OCI-LY7 (cell line): ENCODE measurements around the gene PRKCA. TPM values are rescaled to one million over a fixed set of nuclear protein-coding genes. Genes with fewer than 3 reads are reported as not detected.

Source experiments
- BruUV-seq: library from RNA; stranded (reverse); fragments of 400-500 nt; replicated peaks from 2 replicates; lab custom pipeline; 2021; lab: Mats Ljungman, UMichigan
- CTCF ChIA-PET: fragments of 300-600 bp; sonication (Branson Sonifier 250); formaldehyde crosslinking; loops from one replicate; lab custom pipeline; 2022; ENCODE audit warnings: antibody characterized with exemption; ENCODE audit not compliant: unreplicated experiment; lab: Charles Lee
- POLR2A ChIA-PET: fragments of 300-600 bp; sonication (Branson Sonifier 250); formaldehyde crosslinking; loops from one replicate; lab custom pipeline; 2022; ENCODE audit warnings: antibody characterized with exemption; lab: Charles Lee
- DNase-seq: peaks from one replicate; pipeline ENCODE4 v3.0.0-alpha.2; 2015; ENCODE audit warnings: low spot score
- H2AFZ ChIP-seq: fragments of 200-600 bp; sonication (generic), shearing (Covaris generic); 2 replicates; pipeline ENCODE4 v1.6.1; 2014; ENCODE audit warnings: mild to moderate bottlenecking, antibody characterized with exemption, low read length, moderate library complexity
- H3K27ac ChIP-seq: fragments of 200-600 bp; sonication (generic); 2 replicates; pipeline ENCODE4 v1.5.1; 2014; ENCODE audit warnings: mixed run types, low read depth, mild to moderate bottlenecking, moderate library complexity, low read length, inconsistent platforms; ENCODE audit not compliant: poor library complexity, severe bottlenecking
- H3K36me3 ChIP-seq: fragments of 200-600 bp; sonication (generic); 2 replicates; pipeline ENCODE4 v1.6.1; 2014; ENCODE audit warnings: mild to moderate bottlenecking, antibody characterized with exemption, low read length, moderate library complexity, mixed read lengths; ENCODE audit not compliant: insufficient read depth
- H3K4me1 ChIP-seq: fragments of 200-600 bp; sonication (generic); 2 replicates; pipeline ENCODE4 v1.5.1; 2014; ENCODE audit warnings: mild to moderate bottlenecking, low read length; ENCODE audit not compliant: insufficient read depth, poor library complexity, severe bottlenecking
- H3K4me2 ChIP-seq: fragments of 200-600 bp; sonication (generic); 2 replicates; pipeline ENCODE4 v1.6.1; 2014; ENCODE audit warnings: mild to moderate bottlenecking, low read length
- H3K4me3 ChIP-seq: fragments of 200-600 bp; sonication (generic); 2 replicates; pipeline ENCODE4 v1.5.1; 2014; ENCODE audit warnings: mild to moderate bottlenecking, low read depth, low read length; ENCODE audit not compliant: poor library complexity, severe bottlenecking
- H3K79me2 ChIP-seq: fragments of 200-600 bp; sonication (generic); 2 replicates; pipeline ENCODE4 v1.6.1; 2016; ENCODE audit warnings: low read depth, mild to moderate bottlenecking, low read length, moderate library complexity, mixed read lengths; ENCODE audit not compliant: insufficient read depth
- H3K9me2 ChIP-seq: fragments of 200-600 bp; sonication (generic); 2 replicates; pipeline ENCODE4 v1.6.1; 2016; ENCODE audit warnings: mild to moderate bottlenecking, low read length, mixed read lengths; ENCODE audit not compliant: insufficient read depth
- H3K9me3 ChIP-seq: fragments of 200-600 bp; sonication (generic); 2 replicates; pipeline ENCODE4 v1.6.1; 2014; ENCODE audit warnings: mild to moderate bottlenecking, mixed run types, low read length, mixed read lengths
- H4K20me1 ChIP-seq: fragments of 200-600 bp; sonication (generic); 2 replicates; pipeline ENCODE4 v1.6.1; 2014; ENCODE audit warnings: mild to moderate bottlenecking, antibody characterized with exemption, low read length, moderate library complexity, mixed read lengths; ENCODE audit not compliant: insufficient read depth
- CTCF ChIP-seq: fragments of 200-600 bp; sonication (generic); conservative IDR thresholded peaks from 2 replicates; pipeline ENCODE4 v1.5.1; 2014; ENCODE audit warnings: mild to moderate bottlenecking, antibody characterized with exemption, low read length, moderate library complexity, mixed read lengths
- EZH2phosphoT487 ChIP-seq: fragments of 200-600 bp; sonication (generic); IDR thresholded peaks from 2 replicates; pipeline ENCODE4 v1.6.1; 2018; ENCODE audit warnings: low read depth, borderline replicate concordance, mild to moderate bottlenecking, mixed run types, antibody characterized with exemption, low read length, moderate library complexity, mixed read lengths
- intact Hi-C: fragments of 100-400 bp; cut with micrococcal nuclease; formaldehyde crosslinking; loops from one replicate; pipeline ENCODE4 v1.10.0; 2022; ENCODE audit not compliant: unreplicated experiment
- total RNA-seq, 2 experiments: library from RNA; depleted of rRNA in 1 of 2; stranded (reverse); fragments of >200 nt in 1 of 2; shearing (Covaris generic) in 1 of 2; gene quantifications; 2 replicates each; pipeline ENCODE4 v1.2.3, GENCODE V29; 2014 to 2022

PRKCA gene
- total RNA-seq, 2 experiments from 2014 or later = 6.6 to 32.1 TPM

- Histone ChIP-seq H3K9me3 (no peaks in the 10 kb centered on the region), H2AFZ (no peak overlapping the region), H3K4me2 (no peak overlapping the region), H4K20me1 (no peaks in the 10 kb centered on the region), H3K79me2 (no peaks in the 10 kb centered on the region), H3K4me1 (peaks cover 2% of the 10 kb centered on the region), H3K36me3 (no peaks in the 10 kb centered on the region), H3K4me3 (no peak overlapping the region), H3K27ac (no peak overlapping the region), H3K9me2 (no peaks in the 10 kb centered on the region)
- CTCF ChIA-PET = no interaction called here
- intact Hi-C loops = no loop called here
- POLR2A ChIA-PET = no interaction called here
- BruUV-seq = no TSS peak
- no peak for TF ChIP-seq EZH2phosphoT487
- no peak for TF ChIP-seq CTCF
- no peak for DNase-seq
These were observed 364.7 kb downstream of the PRKCA start for GRCh38 chr17:66667090-66667489.

- BruUV-seq = no TSS peak
- TF ChIP-seq CTCF (no peak), EZH2phosphoT487 (no peak)
- no peak for DNase-seq
- H3K4me2 ChIP-seq = no peak overlapping the region
- no peak overlapping the region for H3K27ac ChIP-seq
- POLR2A ChIA-PET = interaction anchor here (0.6 kb wide), 1 partner anchor 378 kb away, joined by 3 read pairs; no protein-coding TSS in a partner anchor
- CTCF ChIA-PET = no interaction called here
- no peaks in the 10 kb centered on the region for H3K79me2 ChIP-seq
- H3K9me2 ChIP-seq = no peaks in the 10 kb centered on the region
- no peaks in the 10 kb centered on the region for H3K36me3 ChIP-seq
- intact Hi-C loops = no loop called here
- H4K20me1 ChIP-seq = no peaks in the 10 kb centered on the region
- H3K9me3 ChIP-seq = no peaks in the 10 kb centered on the region
- peaks cover 2% of the 10 kb centered on the region for H3K4me1 ChIP-seq
- H2AFZ ChIP-seq = no peak overlapping the region
- H3K4me3 ChIP-seq = no peak overlapping the region
These were observed 365.1 kb downstream of the PRKCA start for GRCh38 chr17:66667491-66668030.

- intact Hi-C loops = loop anchor here (5.0 kb wide), 1 partner anchor 413 kb away; no protein-coding TSS in a partner anchor
- DNase-seq = no peak
- no peak overlapping the region for H2AFZ ChIP-seq
- no peak overlapping the region for H3K27ac ChIP-seq
- H4K20me1 ChIP-seq = no peaks in the 10 kb centered on the region
- H3K36me3 ChIP-seq = no peaks in the 10 kb centered on the region
- BruUV-seq = no TSS peak
- H3K4me2 ChIP-seq = no peak overlapping the region
- TF ChIP-seq EZH2phosphoT487 (no peak), CTCF (no peak)
- H3K4me1 ChIP-seq = peaks cover 14% of the 10 kb centered on the region
- no peaks in the 10 kb centered on the region for H3K9me2 ChIP-seq
- no peaks in the 10 kb centered on the region for H3K9me3 ChIP-seq
- ChIA-PET POLR2A (interaction anchor here (1.3 kb wide), 1 partner anchor 35 kb away, joined by 5 read pairs; no protein-coding TSS in a partner anchor), CTCF (no interaction called here)
- no peaks in the 10 kb centered on the region for H3K79me2 ChIP-seq
- H3K4me3 ChIP-seq = no peak overlapping the region
These were observed 367.8 kb downstream of the PRKCA start for GRCh38 chr17:66670206-66670605.
